Measurements from ENCODE around the gene MYBPH.
A peak's percentile ranks its signal among the peaks of the same experiment; 100 is the strongest.

The MYBPH gene

GRCh38 chr1:203178083-203178482 lies 2.5 kb upstream of the MYBPH start:
- no peak for DNase-seq

- no peak for DNase-seq
Measured at GRCh38 chr1:203177470-203178039, 1.9 kb upstream of the MYBPH start.

GRCh38 chr1:203177036-203177405 lies 1.4 kb upstream of the MYBPH start:
- DNase-seq: no peak

DNA sequence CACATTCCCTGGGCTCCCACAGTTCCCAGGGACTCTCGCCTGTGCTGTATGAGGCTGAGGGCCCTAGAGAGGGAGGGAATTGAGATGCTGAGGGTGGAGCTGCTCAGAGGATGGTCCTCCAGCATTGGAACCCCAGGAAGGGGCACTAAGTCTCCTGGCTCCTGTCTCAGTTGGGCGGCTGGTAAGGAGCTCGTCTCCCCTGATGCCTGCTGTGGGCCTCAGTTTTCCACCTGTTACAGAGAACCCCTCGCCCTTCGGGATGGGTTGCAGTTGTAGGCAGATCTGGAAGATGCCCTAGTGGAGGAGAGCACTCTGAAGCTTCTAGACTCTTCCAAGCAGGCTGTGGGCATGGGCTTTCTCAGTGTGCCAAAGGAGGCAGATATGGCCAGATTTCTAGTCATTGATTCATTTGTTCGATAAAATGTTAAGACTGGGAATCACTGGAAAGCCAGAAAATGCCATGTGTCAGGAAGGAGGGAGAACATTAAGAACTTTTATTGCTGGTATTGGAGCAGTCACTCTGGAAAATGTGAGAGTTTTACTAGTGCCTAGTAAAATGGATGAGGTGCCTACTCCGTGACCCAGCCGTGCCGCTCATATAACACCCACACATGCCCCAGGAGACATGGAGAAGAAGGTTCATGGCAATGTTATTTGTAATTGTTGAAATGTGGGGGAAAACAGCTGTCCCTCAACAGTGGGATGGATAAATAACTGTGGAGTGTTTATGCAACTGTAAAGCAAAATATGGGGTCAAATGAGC lies 828 bp upstream of the MYBPH start:
- no peak for DNase-seq

DNA sequence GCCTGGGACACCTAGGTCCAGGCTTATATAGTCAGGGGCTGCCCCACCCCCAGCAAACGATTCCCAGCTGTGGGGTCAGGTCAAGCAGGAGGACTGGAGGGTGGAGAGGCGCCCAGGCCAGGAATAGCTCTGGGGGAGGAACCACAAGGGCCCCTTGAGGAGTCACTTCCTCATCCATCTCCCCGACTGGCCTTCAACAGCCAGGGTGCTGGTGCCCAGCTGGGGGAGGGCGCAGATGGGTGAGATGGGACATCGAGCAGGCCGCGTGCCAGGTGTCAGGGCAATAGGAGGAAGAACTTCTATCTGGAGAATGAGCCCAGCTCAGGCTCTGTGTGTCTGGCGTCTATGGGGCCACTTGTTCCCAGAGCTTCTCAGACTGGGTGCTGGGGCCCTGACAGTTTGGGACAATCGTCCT lies 208 bp upstream of the MYBPH start:
- DNase-seq: no peak

DNA sequence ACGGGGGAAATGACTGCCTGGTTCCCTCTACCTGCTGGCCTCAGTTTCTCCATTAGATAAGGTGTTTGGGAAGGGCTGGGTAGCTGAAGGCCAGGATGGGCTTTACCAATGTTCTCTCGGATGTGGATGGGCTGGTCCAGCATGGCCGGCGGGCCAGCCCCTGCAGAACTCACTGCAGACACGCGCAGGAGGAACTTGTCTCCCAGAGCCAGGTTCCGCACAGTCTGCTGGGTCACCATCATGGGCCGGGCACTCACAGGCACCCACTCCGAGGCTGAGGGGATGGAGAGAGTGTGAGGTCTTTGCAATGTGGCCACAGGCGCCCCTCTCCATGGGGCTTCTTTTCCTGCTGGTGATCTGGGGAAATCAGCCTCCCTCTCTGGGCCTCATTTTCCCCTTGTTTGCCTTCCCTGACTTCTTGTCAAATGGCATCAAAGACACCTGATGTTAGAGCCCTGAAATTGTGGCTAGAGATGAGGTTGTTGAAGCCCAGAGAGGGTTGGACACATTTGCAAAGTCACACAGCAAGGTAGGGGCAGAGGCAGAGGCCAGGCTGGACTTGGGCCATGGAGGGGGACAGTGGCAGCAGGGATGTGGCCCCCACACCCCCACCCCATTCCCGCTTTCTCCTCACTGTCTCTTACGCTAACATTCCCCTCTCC lies 1.2 kb downstream of the MYBPH start:
- no peak for DNase-seq

DNA sequence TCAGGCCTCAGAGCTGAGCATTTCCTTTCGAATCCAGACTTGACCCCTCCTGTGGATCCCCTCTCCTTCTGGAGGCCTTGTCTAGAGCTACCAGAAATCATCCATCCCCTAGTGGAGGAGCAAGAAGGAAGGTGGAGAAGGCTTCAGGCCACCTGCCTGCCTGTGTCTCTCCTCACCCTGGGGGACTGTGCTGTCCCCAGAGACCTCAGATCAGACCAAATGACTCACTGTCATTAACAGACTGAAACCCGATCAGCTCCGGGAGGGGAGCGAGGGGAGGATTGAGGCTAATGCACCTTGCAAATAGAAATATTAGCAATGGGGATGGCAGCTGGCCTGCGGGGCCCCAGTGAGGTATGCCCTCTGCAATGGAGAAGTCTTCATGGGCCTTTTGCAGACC lies 2.1 kb downstream of the MYBPH start:
- DNase-seq: no peak

GRCh38 chr1:203173011-203173555 lies 2.5 kb downstream of the MYBPH start:
- DNase-seq: no peak

DNA sequence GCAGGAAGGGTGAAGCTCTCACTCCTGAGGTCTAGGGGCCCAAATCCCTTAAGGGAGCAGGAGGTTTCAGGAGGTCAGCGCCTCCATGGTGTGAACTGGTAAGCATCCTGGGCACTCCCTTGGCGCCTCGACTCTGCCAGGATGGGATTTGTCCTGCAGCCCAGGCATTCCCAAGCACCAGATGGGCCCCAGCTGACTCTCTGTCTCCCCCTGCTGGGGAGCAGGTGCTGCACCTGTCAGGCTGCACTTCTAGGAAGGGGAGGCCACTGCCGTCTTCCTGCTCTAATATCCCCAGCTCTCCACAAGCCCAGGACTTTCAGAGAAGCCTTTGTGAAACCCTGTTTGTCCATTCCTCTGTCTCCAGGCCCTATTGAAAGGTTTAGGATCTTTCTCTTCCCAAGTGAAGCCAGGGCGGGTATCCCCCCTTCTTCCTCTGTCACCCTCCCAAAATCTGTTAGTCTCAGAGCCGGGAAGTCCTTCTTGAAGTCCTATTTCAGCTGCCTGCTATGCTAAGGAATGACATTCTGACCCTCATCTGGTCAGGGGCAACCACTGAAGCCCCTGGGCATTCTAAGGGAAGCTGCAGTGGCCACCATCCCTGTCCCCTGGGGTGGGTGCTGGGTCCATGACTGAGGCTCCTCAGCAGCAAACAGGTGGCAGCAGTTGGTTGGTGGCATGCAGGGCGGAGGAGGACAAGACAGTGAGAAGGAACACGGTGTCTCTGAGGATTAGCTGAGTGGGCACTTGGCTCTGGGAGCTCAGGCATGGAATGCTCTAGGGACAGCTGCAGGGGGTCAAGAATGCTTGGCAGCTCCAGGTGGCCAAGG lies 3.2 kb downstream of the MYBPH start:
- DNase-seq: peak; percentile 72

GRCh38 chr1:203171341-203172183 lies 4.1 kb downstream of the MYBPH start:
- no peak for DNase-seq

DNA sequence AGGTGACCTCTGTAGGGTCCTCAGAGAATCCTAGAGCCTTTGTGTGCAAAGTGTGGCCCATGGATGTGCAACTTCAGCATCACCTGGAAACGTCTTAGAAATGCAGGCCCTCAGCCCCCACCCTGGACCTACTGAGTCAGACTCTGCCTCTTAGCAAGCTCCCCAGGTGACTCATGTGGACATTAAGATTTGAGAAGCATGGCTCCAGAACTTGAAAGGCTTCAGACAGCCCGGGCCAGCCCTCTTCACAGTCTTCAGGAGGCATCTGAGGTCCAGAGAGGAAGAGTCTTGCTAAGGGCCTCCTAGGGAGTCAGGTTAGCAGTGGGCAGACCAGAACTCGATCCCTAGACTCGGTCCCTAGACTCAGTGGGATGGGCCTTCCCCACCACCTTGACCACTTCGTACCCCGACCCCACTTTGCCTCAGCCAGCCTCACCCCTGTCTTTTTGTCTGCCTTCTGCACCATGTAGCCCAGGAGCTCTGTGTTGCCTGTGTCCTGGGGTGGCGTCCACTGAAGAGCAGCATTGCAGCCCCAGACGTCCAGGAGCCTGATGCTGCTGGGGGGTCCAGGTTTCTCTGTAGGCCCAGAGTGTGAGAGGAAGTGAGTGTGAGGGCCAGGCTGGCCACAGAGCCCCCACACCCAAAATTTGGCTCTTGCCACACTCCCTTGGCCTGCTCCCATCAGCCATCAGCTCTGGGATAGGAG lies 4.8 kb downstream of the MYBPH start:
- DNase-seq: no peak

- DNase-seq: no peak
Measured at GRCh38 chr1:203169770-203170520, 5.7 kb downstream of the MYBPH start.

DNA sequence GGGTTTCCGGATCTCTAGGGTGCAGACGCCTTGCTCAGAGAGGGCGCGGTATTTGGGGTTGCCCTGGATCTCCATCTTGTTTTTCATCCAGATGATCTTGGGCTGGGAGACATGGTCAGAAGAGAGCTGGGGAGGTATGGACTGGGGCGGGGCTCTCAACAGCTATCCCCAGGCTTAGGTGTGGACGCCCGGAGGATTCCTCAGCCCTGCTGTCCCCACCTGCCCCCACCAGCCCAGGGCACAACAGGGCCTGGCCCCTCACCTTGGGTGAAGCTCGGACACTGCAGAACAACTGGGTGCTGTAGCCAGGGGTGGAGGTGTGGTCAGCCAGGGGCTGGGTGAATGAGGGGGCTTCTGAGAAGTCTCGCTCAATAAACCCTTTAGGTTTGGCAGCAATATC lies 6.6 kb downstream of the MYBPH start:
- DNase-seq: no peak

- no peak for DNase-seq
Measured at GRCh38 chr1:203168256-203168786, 7.3 kb downstream of the MYBPH start.

GRCh38 chr1:203167913-203168200 lies 7.8 kb downstream of the MYBPH start:
- no peak for DNase-seq

GRCh38 chr1:203167026-203167912 lies 8.4 kb downstream of the MYBPH start:
- DNase-seq: no peak

GRCh38 chr1:203166192-203166940 lies 9.3 kb downstream of the MYBPH start:
- peak; percentile 30 for DNase-seq

DNA sequence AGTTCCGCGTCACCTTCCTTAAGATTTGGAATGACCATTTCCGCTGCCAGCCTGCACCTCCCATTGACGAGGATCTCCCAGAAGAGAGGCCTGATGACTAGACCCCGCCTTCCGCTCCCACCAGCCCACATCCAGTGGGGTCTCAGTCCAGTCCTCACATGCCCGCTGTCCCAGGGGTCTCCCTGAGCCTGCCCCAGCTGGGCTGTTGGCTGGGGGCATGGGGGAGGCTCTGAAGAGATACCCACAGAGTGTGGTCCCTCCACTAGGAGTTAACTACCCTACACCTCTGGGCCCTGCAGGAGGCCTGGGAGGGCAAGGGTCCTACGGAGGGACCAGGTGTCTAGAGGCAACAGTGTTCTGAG lies 9.8 kb downstream of the MYBPH start:
- no peak for DNase-seq

Data from stimulated activated CD8-positive, alpha-beta memory T cell treated with anti-CD3 and anti-CD28 coated beads, Interleukin-4, amount 100 ng/mL, for 48 hours (primary cell).